Superior temporal gyrus (tissue), 1 donor: ENCODE results near the gene SLC6A8.
"Not testable (repeated sequence)": the region's sequence is repeated elsewhere in the genome, so short reads cannot be mapped to it uniquely, and the experiment has no call there.

Source experiments
- DNase-seq: peaks from one replicate; pipeline ENCODE4 v3.0.0-alpha.2; 2016; ENCODE audit errors: extremely low spot score

The SLC6A8 gene

GRCh38 chrX:153731117-153731844 lies 43.6 kb downstream of the SLC6A8 start:
- no peak for DNase-seq

- no peak for DNase-seq
These were observed 44.1 kb downstream of the SLC6A8 start for GRCh38 chrX:153731845-153732215.

GRCh38 chrX:153732401-153732800 lies 44.7 kb downstream of the SLC6A8 start:
- DNase-seq, result no peak

- no peak for DNase-seq
These were observed 46.0 kb downstream of the SLC6A8 start for GRCh38 chrX:153733651-153734240.

GRCh38 chrX:153734871-153735270 lies 47.1 kb downstream of the SLC6A8 start:
- DNase-seq, result no peak

- no peak for DNase-seq
These were observed 47.5 kb downstream of the SLC6A8 start for GRCh38 chrX:153735274-153735673.

GRCh38 chrX:153736071-153736820 lies 48.5 kb downstream of the SLC6A8 start:
- DNase-seq, result no peak

- DNase-seq, result no peak
These were observed 49.2 kb downstream of the SLC6A8 start for GRCh38 chrX:153736871-153737441.

- no peak for DNase-seq
These were observed 50.4 kb downstream of the SLC6A8 start for GRCh38 chrX:153738056-153738605.

GRCh38 chrX:153739754-153740486 lies 52.2 kb downstream of the SLC6A8 start:
- no peak for DNase-seq

GRCh38 chrX:153740631-153741222 lies 53.0 kb downstream of the SLC6A8 start:
- DNase-seq, result no peak

- no peak for DNase-seq
These were observed 53.7 kb downstream of the SLC6A8 start for GRCh38 chrX:153741446-153741845.

GRCh38 chrX:153742111-153742510 lies 54.4 kb downstream of the SLC6A8 start:
- DNase-seq, result not testable (repeated sequence)

- not testable (repeated sequence) for DNase-seq
These were observed 55.2 kb downstream of the SLC6A8 start for GRCh38 chrX:153742796-153743467.

- not testable (repeated sequence) for DNase-seq
These were observed 55.9 kb downstream of the SLC6A8 start for GRCh38 chrX:153743468-153744209.

GRCh38 chrX:153744210-153745066 lies 56.7 kb downstream of the SLC6A8 start:
- DNase-seq, result no peak

- DNase-seq, result not testable (repeated sequence)
These were observed 57.3 kb downstream of the SLC6A8 start for GRCh38 chrX:153745067-153745433.
